ENCODE results near the gene GABBR2. TPM values are rescaled to one million over a fixed set of nuclear protein-coding genes. Genes with fewer than 3 reads are reported as not detected.

GABBR2 gene
- total RNA-seq, 3 donors from 2014 or later: not detected

GRCh38 chr9:98342098-98342819 is 366.5 kb downstream of the GABBR2 start:
- DNase-seq (ENCODE audit: low spot score in 2 of 2): no peak
- no peak overlapping the region for H3K4me3 ChIP-seq
- no peak for TF ChIP-seq CTCF (IDR thresholded peaks at IDR 0.05)
- TF ChIP-seq POLR2AphosphoS5 (IDR thresholded peaks at IDR 0.05): no peak
- no peak for TF ChIP-seq POLR2A (IDR thresholded peaks at IDR 0.05)
- no peaks in the 10 kb centered on the region for H3K9me3 ChIP-seq
- no peaks in the 10 kb centered on the region for H3K4me1 ChIP-seq
- H3K27ac ChIP-seq: no peak overlapping the region
- no peaks in the 10 kb centered on the region for H3K27me3 ChIP-seq
- intact Hi-C loops (cut with DNase I; ENCODE audit: low total_unique reads): no loop called here
- no peaks in the 10 kb centered on the region for H3K36me3 ChIP-seq

- H3K36me3 ChIP-seq: no peaks in the 10 kb centered on the region
- no peak for TF ChIP-seq POLR2A (IDR thresholded peaks at IDR 0.05)
- no peak for TF ChIP-seq POLR2AphosphoS5 (IDR thresholded peaks at IDR 0.05)
- TF ChIP-seq CTCF (IDR thresholded peaks at IDR 0.05): no peak
- H3K9me3 ChIP-seq: no peaks in the 10 kb centered on the region
- H3K4me3 ChIP-seq: no peak overlapping the region
- no peaks in the 10 kb centered on the region for H3K4me1 ChIP-seq
- no peak overlapping the region for H3K27ac ChIP-seq
- intact Hi-C loops (cut with DNase I; ENCODE audit: low total_unique reads): no loop called here
- no peak for DNase-seq (ENCODE audit: low spot score in 2 of 2)
- no peaks in the 10 kb centered on the region for H3K27me3 ChIP-seq
Measured at GRCh38 chr9:98341157-98342097, 367.3 kb downstream of the GABBR2 start.

GRCh38 chr9:98339987-98340800 is 368.5 kb downstream of the GABBR2 start:
- no peaks in the 10 kb centered on the region for H3K4me1 ChIP-seq
- intact Hi-C loops (cut with DNase I; ENCODE audit: low total_unique reads): no loop called here
- H3K9me3 ChIP-seq: no peaks in the 10 kb centered on the region
- no peaks in the 10 kb centered on the region for H3K27me3 ChIP-seq
- DNase-seq (ENCODE audit: low spot score in 2 of 2): no peak
- H3K27ac ChIP-seq: no peak overlapping the region
- no peaks in the 10 kb centered on the region for H3K36me3 ChIP-seq
- no peak overlapping the region for H3K4me3 ChIP-seq
- TF ChIP-seq POLR2AphosphoS5 (IDR thresholded peaks at IDR 0.05) (no peak), CTCF (IDR thresholded peaks at IDR 0.05) (no peak), POLR2A (IDR thresholded peaks at IDR 0.05) (no peak)

- no peaks in the 10 kb centered on the region for H3K4me1 ChIP-seq
- H3K27ac ChIP-seq: no peak overlapping the region
- H3K4me3 ChIP-seq: no peak overlapping the region
- H3K36me3 ChIP-seq: no peaks in the 10 kb centered on the region
- TF ChIP-seq POLR2A (IDR thresholded peaks at IDR 0.05) (no peak), POLR2AphosphoS5 (IDR thresholded peaks at IDR 0.05) (no peak), CTCF (IDR thresholded peaks at IDR 0.05) (no peak)
- H3K9me3 ChIP-seq: no peaks in the 10 kb centered on the region
- no peaks in the 10 kb centered on the region for H3K27me3 ChIP-seq
- no peak for DNase-seq (ENCODE audit: low spot score in 2 of 2)
- intact Hi-C loops (cut with DNase I; ENCODE audit: low total_unique reads): no loop called here
Measured at GRCh38 chr9:98335661-98336060, 373.1 kb downstream of the GABBR2 start.

Measured in breast epithelium (tissue), 4 donors.